PFSK-1 (cell line): ENCODE data around the gene RIPK4.

Source experiments
- FOXP2 ChIP-seq: optimal IDR thresholded peaks from 2 replicates; pipeline ENCODE3; 2011; ENCODE audit warnings: borderline replicate concordance, control low read depth, inconsistent platforms; ENCODE audit not compliant: insufficient read depth; ENCODE audit errors: extremely low read length, extremely low read depth
- POLR2AphosphoS5 ChIP-seq: IDR thresholded peaks from 2 replicates; pipeline ENCODE4 v1.6.1; 2012; ENCODE audit warnings: low read depth, mild to moderate bottlenecking, control low read depth, low read length, moderate library complexity
- SIN3A ChIP-seq: IDR thresholded peaks from 2 replicates; pipeline ENCODE4 v1.6.1; 2012; ENCODE audit warnings: mild to moderate bottlenecking, low read length, moderate library complexity, borderline replicate concordance; ENCODE audit not compliant: insufficient read depth
- TAF1 ChIP-seq: IDR thresholded peaks from 2 replicates; pipeline ENCODE4 v1.6.1; 2012; ENCODE audit warnings: low read length, control low read depth, borderline replicate concordance; ENCODE audit not compliant: insufficient read depth
- TF ChIP-seq, protein P1 (sequence below), 2 experiments: IDR thresholded peaks; 2 replicates each; pipeline versions ENCODE4 v1.6.1 to v1.8.0; 2011 to 2012; ENCODE audit warnings: low read depth in 2 of 2, low read length in 2 of 2, control low read depth in 1 of 2, inconsistent platforms in 1 of 2, mild to moderate bottlenecking in 1 of 2, moderate library complexity in 1 of 2; ENCODE audit not compliant: insufficient read depth in 1 of 2

DNA sequence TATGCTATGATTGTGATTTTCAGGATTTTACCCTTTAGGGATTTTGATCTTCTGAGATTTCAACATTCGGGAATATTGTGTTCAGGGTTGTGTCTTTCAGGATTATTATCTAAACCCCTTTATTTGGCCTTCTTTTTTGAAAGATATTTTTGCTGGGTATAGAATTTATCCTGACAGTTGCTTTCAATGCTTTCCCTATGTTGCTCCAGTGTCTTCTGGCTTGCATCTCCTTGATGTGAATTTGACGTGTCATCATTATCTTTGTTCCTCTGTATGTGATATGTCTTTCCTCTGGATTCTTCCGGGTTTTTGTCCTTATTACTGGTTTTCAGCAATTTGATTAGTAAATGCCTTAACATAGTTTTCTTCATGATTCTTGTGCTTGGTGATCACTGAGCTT is 25.9 kb upstream of the RIPK4 start:
- TF ChIP-seq SIN3A, result no peak
- TF ChIP-seq, protein P1, sequence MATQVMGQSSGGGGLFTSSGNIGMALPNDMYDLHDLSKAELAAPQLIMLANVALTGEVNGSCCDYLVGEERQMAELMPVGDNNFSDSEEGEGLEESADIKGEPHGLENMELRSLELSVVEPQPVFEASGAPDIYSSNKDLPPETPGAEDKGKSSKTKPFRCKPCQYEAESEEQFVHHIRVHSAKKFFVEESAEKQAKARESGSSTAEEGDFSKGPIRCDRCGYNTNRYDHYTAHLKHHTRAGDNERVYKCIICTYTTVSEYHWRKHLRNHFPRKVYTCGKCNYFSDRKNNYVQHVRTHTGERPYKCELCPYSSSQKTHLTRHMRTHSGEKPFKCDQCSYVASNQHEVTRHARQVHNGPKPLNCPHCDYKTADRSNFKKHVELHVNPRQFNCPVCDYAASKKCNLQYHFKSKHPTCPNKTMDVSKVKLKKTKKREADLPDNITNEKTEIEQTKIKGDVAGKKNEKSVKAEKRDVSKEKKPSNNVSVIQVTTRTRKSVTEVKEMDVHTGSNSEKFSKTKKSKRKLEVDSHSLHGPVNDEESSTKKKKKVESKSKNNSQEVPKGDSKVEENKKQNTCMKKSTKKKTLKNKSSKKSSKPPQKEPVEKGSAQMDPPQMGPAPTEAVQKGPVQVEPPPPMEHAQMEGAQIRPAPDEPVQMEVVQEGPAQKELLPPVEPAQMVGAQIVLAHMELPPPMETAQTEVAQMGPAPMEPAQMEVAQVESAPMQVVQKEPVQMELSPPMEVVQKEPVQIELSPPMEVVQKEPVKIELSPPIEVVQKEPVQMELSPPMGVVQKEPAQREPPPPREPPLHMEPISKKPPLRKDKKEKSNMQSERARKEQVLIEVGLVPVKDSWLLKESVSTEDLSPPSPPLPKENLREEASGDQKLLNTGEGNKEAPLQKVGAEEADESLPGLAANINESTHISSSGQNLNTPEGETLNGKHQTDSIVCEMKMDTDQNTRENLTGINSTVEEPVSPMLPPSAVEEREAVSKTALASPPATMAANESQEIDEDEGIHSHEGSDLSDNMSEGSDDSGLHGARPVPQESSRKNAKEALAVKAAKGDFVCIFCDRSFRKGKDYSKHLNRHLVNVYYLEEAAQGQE (IDR thresholded peaks at IDR 0.05; ENCODE audit: insufficient read depth in 1 of 2, low read depth in 2 of 2, low read length in 2 of 2), result no peak
- TF ChIP-seq POLR2AphosphoS5, result no peak
- TF ChIP-seq FOXP2, result no peak
- TF ChIP-seq TAF1, result no peak
